CD4-positive, alpha-beta T cell treated with Interleukin-15 for 1 hour (primary cell): ENCODE measurements around the gene AMOTL2.

Experiments
- DNase-seq: peaks from one replicate; pipeline ENCODE4 v3.0.0-alpha.2; 2020

Gene AMOTL2

GRCh38 chr3:134312873-134313846, 61.1 kb downstream of the AMOTL2 start:
- DNase-seq: no peak

- DNase-seq: no peak
Measured at GRCh38 chr3:134312072-134312872, 62.0 kb downstream of the AMOTL2 start.

GRCh38 chr3:134311693-134312071, 62.6 kb downstream of the AMOTL2 start:
- DNase-seq: no peak

GRCh38 chr3:134311265-134311664, 63.0 kb downstream of the AMOTL2 start:
- DNase-seq: no peak

GRCh38 chr3:134309987-134310700, 64.1 kb downstream of the AMOTL2 start:
- DNase-seq: no peak

- peak; percentile 57 for DNase-seq
Measured at GRCh38 chr3:134308350-134308891, 65.8 kb downstream of the AMOTL2 start.

- no peak for DNase-seq
Measured at GRCh38 chr3:134307425-134307824, 66.8 kb downstream of the AMOTL2 start.

- no peak for DNase-seq
Measured at GRCh38 chr3:134306320-134306719, 67.9 kb downstream of the AMOTL2 start.
